Ascending aorta (tissue), 2 donors: ENCODE measurements around the gene PLA2G7. TPM values are rescaled to one million over a fixed set of nuclear protein-coding genes. Genes with fewer than 3 reads are reported as not detected.
"Not testable (repeated sequence)": the region's sequence is repeated elsewhere in the genome, so short reads cannot be mapped to it uniquely, and the experiment has no call there.

Source experiments
- DNase-seq, 2 donors: peaks; one replicate each; pipeline ENCODE4 v3.0.0-alpha.2; 2019; ENCODE audit warnings: low spot score in 2 of 2
- H3K27ac ChIP-seq, 2 donors: fragments of 200-600 bp; sonication (generic); one replicate each; pipeline ENCODE4 v1.5.1; 2016 to 2017; ENCODE audit warnings: mild to moderate bottlenecking in 1 of 2
- H3K27me3 ChIP-seq: fragments of 200-600 bp; sonication (generic); one replicate; pipeline ENCODE4 v1.5.1; 2017
- H3K36me3 ChIP-seq, 2 donors: fragments of 200-600 bp; sonication (generic); one replicate each; pipeline ENCODE4 v1.5.1; 2016
- H3K4me1 ChIP-seq, 2 donors: fragments of 200-600 bp; sonication (generic); one replicate each; pipeline ENCODE4 v1.5.1; 2016 to 2017; ENCODE audit warnings: mild to moderate bottlenecking in 1 of 2
- H3K4me3 ChIP-seq, 2 donors: fragments of 200-600 bp; sonication (generic); one replicate each; pipeline ENCODE4 v1.5.1; 2016 to 2017; ENCODE audit warnings: mild to moderate bottlenecking in 1 of 2
- H3K9me3 ChIP-seq, 2 donors: fragments of 200-600 bp; sonication (generic); one replicate each; pipeline ENCODE4 v1.5.1; 2016
- CTCF ChIP-seq, 3 experiments: fragments of 200-600 bp in 2 of 3; fragments of 450-650 bp in 1 of 3; sonication (generic) in 2 of 3; IDR thresholded peaks; one replicate each; pipeline ENCODE4 v1.5.1; 2016 to 2019; ENCODE audit warnings: antibody characterized with exemption in 3 of 3, mild to moderate bottlenecking in 1 of 3, moderate library complexity in 1 of 3
- intact Hi-C: fragments of 100-400 bp; cut with DNase I; formaldehyde crosslinking; loops from one replicate; pipeline ENCODE4 v1.15.1; 2023
- total RNA-seq: library from RNA; depleted of rRNA; stranded (reverse); fragments of >200 nt; gene quantifications from one replicate; pipeline ENCODE4 v1.1.0, GENCODE V29; 2016

The PLA2G7 gene
- total RNA-seq, 1 donor from 2014 or later = 2.1 TPM

GRCh38 chr6:46776070-46776712, 41.0 kb upstream of the PLA2G7 start:
- no peak for TF ChIP-seq CTCF (IDR thresholded peaks at IDR 0.05)
- no peak overlapping the region for H3K27ac ChIP-seq
- H3K9me3 ChIP-seq = no peaks in the 10 kb centered on the region
- H3K36me3 ChIP-seq = no peaks in the 10 kb centered on the region
- no peaks in the 10 kb centered on the region for H3K27me3 ChIP-seq
- no peak overlapping the region for H3K4me3 ChIP-seq
- no peaks in the 10 kb centered on the region for H3K4me1 ChIP-seq
- DNase-seq = no peak
- intact Hi-C loops = no loop called here

DNA sequence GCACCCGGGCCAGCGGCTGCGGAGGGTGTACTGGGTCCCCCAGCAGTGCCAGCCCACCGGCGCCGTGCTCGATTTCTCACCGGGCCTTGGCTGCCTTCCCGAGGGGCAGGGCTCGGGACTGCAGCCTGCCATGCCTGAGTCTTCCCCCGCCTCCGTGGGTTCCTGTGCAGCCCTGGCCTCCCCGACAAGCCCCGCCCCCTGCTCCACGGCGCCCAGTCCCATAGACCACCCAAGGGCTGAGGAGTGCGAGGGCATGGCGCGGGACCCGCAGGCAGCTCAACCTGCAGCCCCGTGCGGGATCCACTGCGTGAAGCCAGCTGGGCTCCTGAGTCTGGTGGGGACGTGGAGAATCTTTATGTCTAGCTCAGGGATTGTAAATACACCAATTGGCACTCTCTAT, 39.6 kb upstream of the PLA2G7 start:
- H3K27ac ChIP-seq, H3K9me3 ChIP-seq, intact Hi-C loops, H3K4me3 ChIP-seq, DNase-seq, H3K36me3 ChIP-seq, H3K27me3 ChIP-seq, H3K4me1 ChIP-seq: not testable (repeated sequence)

DNA sequence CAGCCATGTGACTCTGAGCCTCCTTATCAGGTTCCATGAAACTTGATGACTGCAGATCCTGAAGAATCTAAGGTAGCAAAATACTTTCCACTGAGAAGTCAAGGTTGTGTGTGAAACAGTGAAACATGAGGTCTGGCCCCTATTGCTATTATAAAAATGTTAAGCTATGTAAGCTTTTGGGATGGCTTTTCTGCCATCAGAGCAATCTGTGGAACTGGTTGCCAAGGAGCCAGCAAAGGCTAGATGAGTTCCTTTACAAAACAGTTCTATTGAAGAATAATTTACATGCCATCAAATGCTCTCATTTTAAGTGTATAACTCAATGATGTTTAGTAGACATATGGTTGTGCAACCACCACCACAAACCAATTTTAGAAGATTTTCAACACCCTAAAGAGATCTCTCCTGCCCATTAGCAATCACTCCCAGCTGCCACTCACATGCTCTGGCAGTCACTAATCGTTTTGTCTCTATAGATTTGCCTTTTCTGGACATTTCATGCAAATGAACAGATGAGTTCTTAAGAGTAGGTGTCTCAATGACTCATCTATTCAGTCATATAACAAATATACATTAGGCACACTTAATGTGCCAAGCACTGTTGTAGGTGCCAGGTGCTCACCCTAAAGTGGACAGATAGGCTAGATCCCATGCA, 38.2 kb upstream of the PLA2G7 start:
- Histone ChIP-seq H3K4me1 (no peaks in the 10 kb centered on the region), H3K36me3 (no peaks in the 10 kb centered on the region), H3K27me3 (no peaks in the 10 kb centered on the region), H3K27ac (no peak overlapping the region), H3K4me3 (no peak overlapping the region), H3K9me3 (no peaks in the 10 kb centered on the region)
- intact Hi-C loops = no loop called here
- DNase-seq = no peak
- TF ChIP-seq CTCF (IDR thresholded peaks at IDR 0.05) = no peak

DNA sequence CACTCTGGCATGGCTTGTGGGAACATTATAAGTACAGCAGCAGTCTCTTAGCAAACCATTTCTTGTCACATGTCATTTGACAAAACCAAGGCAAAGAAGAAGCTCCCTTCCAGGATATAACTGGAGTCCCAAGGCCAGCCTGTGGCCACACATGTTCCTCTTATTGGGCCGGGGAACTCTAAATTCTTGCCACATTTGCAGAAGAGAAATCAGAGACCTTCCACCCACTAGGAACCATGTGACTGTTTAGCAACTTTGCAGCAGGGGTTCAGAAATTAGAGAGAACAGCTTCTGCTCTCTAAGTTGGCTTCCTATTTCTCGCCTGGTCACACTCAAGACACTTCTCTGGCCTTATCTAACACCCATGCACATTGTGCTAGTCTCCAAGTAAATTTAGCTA, 37.6 kb upstream of the PLA2G7 start:
- intact Hi-C loops = no loop called here
- TF ChIP-seq CTCF (IDR thresholded peaks at IDR 0.05) = no peak
- DNase-seq = peak; percentile 25 to 64

GRCh38 chr6:46772016-46772415, 36.8 kb upstream of the PLA2G7 start:
- Histone ChIP-seq H3K9me3 (peaks cover 0 to under 1% of the 10 kb centered on the region in 2 donors), H3K4me3 (no peak overlapping the region), H3K27ac (peak overlapping the region in 1 of 2 donors; percentile 22), H3K27me3 (no peaks in the 10 kb centered on the region), H3K36me3 (no peaks in the 10 kb centered on the region), H3K4me1 (no peaks in the 10 kb centered on the region)
- intact Hi-C loops = no loop called here
- no peak for TF ChIP-seq CTCF (IDR thresholded peaks at IDR 0.05)
- no peak for DNase-seq

More for the DNA sequence above, 37.6 kb upstream of the PLA2G7 start:
- H3K4me1 ChIP-seq = no peaks in the 10 kb centered on the region
- no peaks in the 10 kb centered on the region for H3K27me3 ChIP-seq
- H3K36me3 ChIP-seq = no peaks in the 10 kb centered on the region
- no peak overlapping the region for H3K4me3 ChIP-seq
- no peaks in the 10 kb centered on the region for H3K9me3 ChIP-seq
- no peak overlapping the region for H3K27ac ChIP-seq

DNA sequence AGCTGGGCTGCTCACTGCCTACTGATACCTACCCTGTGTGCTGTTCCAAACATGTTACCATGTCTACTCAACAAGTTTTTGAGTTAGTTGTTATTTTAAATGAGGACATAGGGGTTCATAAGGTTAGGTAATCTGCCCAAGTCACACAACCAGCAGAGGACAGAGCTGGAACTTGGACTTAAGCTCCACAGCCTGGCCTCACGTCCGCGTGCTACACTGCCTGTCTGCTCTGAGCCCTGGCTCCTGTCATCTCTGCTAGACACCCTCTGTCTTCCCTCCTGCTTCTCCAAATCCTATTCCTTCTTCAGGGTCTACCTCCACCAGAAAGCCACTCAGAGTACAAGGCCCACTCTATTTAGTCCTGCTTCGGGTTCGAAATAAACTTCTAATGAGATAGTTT, 29.8 kb upstream of the PLA2G7 start:
- Histone ChIP-seq H3K27ac (no peak overlapping the region), H3K4me1 (no peaks in the 10 kb centered on the region), H3K27me3 (no peaks in the 10 kb centered on the region), H3K36me3 (no peaks in the 10 kb centered on the region), H3K9me3 (peaks cover 0 to 4% of the 10 kb centered on the region in 2 donors), H3K4me3 (no peak overlapping the region)
- no peak for DNase-seq
- no peak for TF ChIP-seq CTCF (IDR thresholded peaks at IDR 0.05)
- intact Hi-C loops = no loop called here

DNA sequence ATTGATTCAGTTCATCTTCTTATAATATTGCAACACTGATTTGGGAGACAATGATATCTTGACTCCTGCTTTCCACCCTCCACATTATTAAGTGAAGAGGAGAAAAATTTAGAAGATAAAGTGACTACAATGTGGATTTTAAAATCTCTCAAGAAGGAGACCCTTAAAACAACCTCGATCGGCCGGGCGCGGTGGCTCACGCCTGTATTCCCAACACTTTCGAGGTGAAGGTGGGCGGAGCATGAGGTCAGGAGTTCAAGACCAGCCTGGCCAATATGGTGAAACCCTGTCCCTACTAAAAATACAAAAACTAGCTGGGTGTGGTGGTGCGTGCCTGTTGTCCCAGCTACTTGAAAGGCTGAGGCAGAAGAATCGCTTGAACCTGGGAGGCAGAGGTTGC, 29.1 kb upstream of the PLA2G7 start:
- intact Hi-C loops, H3K27ac ChIP-seq, H3K4me3 ChIP-seq, H3K27me3 ChIP-seq, H3K9me3 ChIP-seq, H3K36me3 ChIP-seq, DNase-seq, H3K4me1 ChIP-seq: not testable (repeated sequence)
